ENCODE results near the gene OR5H2. TPM values are rescaled to one million over a fixed set of nuclear protein-coding genes. Genes with fewer than 3 reads are reported as not detected.
"Not testable (repeated sequence)": the region's sequence is repeated elsewhere in the genome, so short reads cannot be mapped to it uniquely, and the experiment has no call there.

The OR5H2 gene
- total RNA-seq, 1 experiment from 2014 or later, result not detected

- TF ChIP-seq CTCF (IDR thresholded peaks at IDR 0.05), result no peak
- no peak for TF ChIP-seq TEAD1 (CRISPR knock-in tag; IDR thresholded peaks at IDR 0.05)
- TF ChIP-seq ATF3 (CRISPR knock-in tag; conservative IDR thresholded peaks at IDR 0.05), result no peak
- TF ChIP-seq ZNF532 (CRISPR knock-in tag; IDR thresholded peaks at IDR 0.05; ENCODE audit: borderline replicate concordance), result no peak
- no peak for TF ChIP-seq PRRX2 (CRISPR knock-in tag; IDR thresholded peaks at IDR 0.05)
- TF ChIP-seq ZNF317 (CRISPR knock-in tag; IDR thresholded peaks at IDR 0.05; ENCODE audit: borderline replicate concordance, low read depth), result no peak
- TF ChIP-seq TCF7 (CRISPR knock-in tag; IDR thresholded peaks at IDR 0.05; ENCODE audit: low read depth), result no peak
- TF ChIP-seq STAT6 (CRISPR knock-in tag; conservative IDR thresholded peaks at IDR 0.05; ENCODE audit: low read depth), result no peak
- TF ChIP-seq EMX1 (CRISPR knock-in tag; IDR thresholded peaks at IDR 0.05), result no peak
- no peak for TF ChIP-seq MYBL2 (CRISPR knock-in tag; IDR thresholded peaks at IDR 0.05)
- TF ChIP-seq FOXK1 (CRISPR knock-in tag; IDR thresholded peaks at IDR 0.05), result no peak
- Mint-ChIP-seq H3K4me3 (no peak overlapping the region), H3K9me3 (peaks cover 20% of the 10 kb centered on the region), H3K27me3 (ENCODE audit: low read depth) (peaks cover 12% of the 10 kb centered on the region), H3K4me1 (peaks cover 39% of the 10 kb centered on the region), H3K36me3 (peaks cover 10% of the 10 kb centered on the region), H3K27ac (no peak overlapping the region)
- CTCF ChIA-PET, result no interaction called here
- no peak for DNase-seq (ENCODE audit: low spot score)
- no peak for ATAC-seq
- POLR2A ChIA-PET, result no interaction called here
Observed at GRCh38 chr3:98243843-98244242, 38.5 kb upstream of the OR5H2 start.

GRCh38 chr3:98246142-98246541 is 36.2 kb upstream of the OR5H2 start:
- no peak overlapping the region for H3K27ac Mint-ChIP-seq
- ChIA-PET POLR2A (no interaction called here), CTCF (no interaction called here)
- H3K27me3 Mint-ChIP-seq (ENCODE audit: low read depth), result peaks cover 12% of the 10 kb centered on the region
- ATAC-seq (no peak), DNase-seq (ENCODE audit: low spot score) (no peak)
- TF ChIP-seq ZNF512 (CRISPR knock-in tag; IDR thresholded peaks at IDR 0.05; ENCODE audit: borderline replicate concordance) (no peak), TEAD4 (CRISPR knock-in tag; IDR thresholded peaks at IDR 0.05) (no peak), MAX (CRISPR knock-in tag; IDR thresholded peaks at IDR 0.05) (no peak)
- peaks cover 26% of the 10 kb centered on the region for H3K4me1 Mint-ChIP-seq
- peaks cover 20% of the 10 kb centered on the region for H3K9me3 Mint-ChIP-seq
- H3K36me3 Mint-ChIP-seq, result peaks cover 10% of the 10 kb centered on the region
- H3K4me3 Mint-ChIP-seq, result no peak overlapping the region

GRCh38 chr3:98256026-98256425 is 26.3 kb upstream of the OR5H2 start:
- Mint-ChIP-seq H3K4me1 (peaks cover 33% of the 10 kb centered on the region), H3K9me3 (peaks cover 44% of the 10 kb centered on the region), H3K36me3 (peaks cover 20% of the 10 kb centered on the region), H3K27ac (peak overlapping the region; percentile 70)
- ATAC-seq; POLR2A ChIA-PET; H3K27me3 Mint-ChIP-seq (ENCODE audit: low read depth); CTCF ChIA-PET; H3K4me3 Mint-ChIP-seq: not testable (repeated sequence)
- DNase-seq (ENCODE audit: low spot score), result peak; percentile 13

All from WTC11 (cell line).